HEK293 (cell line): Measurements from ENCODE around the gene MUC5B.

Experiments
- SALL2 ChIP-seq: fragments of 450-650 bp; formaldehyde crosslinking; IDR thresholded peaks from 2 replicates; pipeline ENCODE4 v1.5.0; 2017; ENCODE audit warnings: missing biosample characterization, mild to moderate bottlenecking, missing genetic modification characterization, borderline replicate concordance
- ZBTB48 ChIP-seq: fragments of 450-650 bp; formaldehyde crosslinking; IDR thresholded peaks from 2 replicates; pipeline ENCODE4 v1.5.1; 2016; ENCODE audit warnings: missing biosample characterization, missing genetic modification characterization
- ZNF654 ChIP-seq: fragments of 450-650 bp; formaldehyde crosslinking; IDR thresholded peaks from 2 replicates; pipeline ENCODE4 v1.5.1; 2016; ENCODE audit warnings: low read depth, missing biosample characterization, missing genetic modification characterization
- TF ChIP-seq, protein P1 (sequence below): fragments of 450-650 bp; formaldehyde crosslinking; IDR thresholded peaks from 2 replicates; pipeline ENCODE4 v1.5.1; 2016; ENCODE audit warnings: missing biosample characterization, missing genetic modification characterization
- TF ChIP-seq, protein P2 (sequence below): fragments of 450-650 bp; formaldehyde crosslinking; IDR thresholded peaks from 2 replicates; pipeline ENCODE4 v1.5.1; 2016; ENCODE audit warnings: missing biosample characterization, missing genetic modification characterization

DNA sequence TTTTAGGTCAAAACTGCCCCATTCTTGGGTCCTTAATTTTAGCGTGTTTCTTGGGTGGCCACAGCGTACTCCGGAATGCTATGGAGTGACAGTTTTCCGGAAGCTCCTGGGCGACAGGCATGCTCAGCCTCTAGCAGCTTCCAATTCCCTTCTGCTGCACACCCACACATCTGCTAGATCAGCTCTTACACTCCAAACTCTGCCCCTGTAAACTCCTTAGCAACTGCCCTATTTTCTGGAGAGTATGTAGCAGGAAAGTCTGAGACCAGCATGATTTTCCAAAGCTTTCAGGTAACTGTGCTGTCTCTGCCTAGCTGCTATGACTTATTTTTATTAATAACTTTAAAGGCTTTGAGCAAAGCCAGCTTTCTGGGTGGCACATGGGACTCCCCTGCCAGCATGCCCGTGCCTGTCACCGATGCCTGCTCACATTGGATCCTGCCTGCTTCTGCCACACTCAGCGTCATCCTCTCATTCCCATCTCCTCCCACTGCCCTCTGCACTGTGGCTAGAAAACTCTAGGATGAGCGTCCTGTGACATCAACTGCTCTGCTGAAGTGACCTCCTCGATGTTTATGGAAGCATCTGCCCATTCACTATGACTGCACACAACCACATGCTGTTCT lies 69.3 kb downstream of the MUC5B start:
- TF ChIP-seq SALL2 (tag by site-specific recombination) (no peak), ZNF654 (tag by site-specific recombination) (no peak), ZBTB48 (tag by site-specific recombination) (no peak)
- TF ChIP-seq, protein P1, sequence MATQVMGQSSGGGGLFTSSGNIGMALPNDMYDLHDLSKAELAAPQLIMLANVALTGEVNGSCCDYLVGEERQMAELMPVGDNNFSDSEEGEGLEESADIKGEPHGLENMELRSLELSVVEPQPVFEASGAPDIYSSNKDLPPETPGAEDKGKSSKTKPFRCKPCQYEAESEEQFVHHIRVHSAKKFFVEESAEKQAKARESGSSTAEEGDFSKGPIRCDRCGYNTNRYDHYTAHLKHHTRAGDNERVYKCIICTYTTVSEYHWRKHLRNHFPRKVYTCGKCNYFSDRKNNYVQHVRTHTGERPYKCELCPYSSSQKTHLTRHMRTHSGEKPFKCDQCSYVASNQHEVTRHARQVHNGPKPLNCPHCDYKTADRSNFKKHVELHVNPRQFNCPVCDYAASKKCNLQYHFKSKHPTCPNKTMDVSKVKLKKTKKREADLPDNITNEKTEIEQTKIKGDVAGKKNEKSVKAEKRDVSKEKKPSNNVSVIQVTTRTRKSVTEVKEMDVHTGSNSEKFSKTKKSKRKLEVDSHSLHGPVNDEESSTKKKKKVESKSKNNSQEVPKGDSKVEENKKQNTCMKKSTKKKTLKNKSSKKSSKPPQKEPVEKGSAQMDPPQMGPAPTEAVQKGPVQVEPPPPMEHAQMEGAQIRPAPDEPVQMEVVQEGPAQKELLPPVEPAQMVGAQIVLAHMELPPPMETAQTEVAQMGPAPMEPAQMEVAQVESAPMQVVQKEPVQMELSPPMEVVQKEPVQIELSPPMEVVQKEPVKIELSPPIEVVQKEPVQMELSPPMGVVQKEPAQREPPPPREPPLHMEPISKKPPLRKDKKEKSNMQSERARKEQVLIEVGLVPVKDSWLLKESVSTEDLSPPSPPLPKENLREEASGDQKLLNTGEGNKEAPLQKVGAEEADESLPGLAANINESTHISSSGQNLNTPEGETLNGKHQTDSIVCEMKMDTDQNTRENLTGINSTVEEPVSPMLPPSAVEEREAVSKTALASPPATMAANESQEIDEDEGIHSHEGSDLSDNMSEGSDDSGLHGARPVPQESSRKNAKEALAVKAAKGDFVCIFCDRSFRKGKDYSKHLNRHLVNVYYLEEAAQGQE (tag by site-specific recombination): no peak
- TF ChIP-seq, protein P2, sequence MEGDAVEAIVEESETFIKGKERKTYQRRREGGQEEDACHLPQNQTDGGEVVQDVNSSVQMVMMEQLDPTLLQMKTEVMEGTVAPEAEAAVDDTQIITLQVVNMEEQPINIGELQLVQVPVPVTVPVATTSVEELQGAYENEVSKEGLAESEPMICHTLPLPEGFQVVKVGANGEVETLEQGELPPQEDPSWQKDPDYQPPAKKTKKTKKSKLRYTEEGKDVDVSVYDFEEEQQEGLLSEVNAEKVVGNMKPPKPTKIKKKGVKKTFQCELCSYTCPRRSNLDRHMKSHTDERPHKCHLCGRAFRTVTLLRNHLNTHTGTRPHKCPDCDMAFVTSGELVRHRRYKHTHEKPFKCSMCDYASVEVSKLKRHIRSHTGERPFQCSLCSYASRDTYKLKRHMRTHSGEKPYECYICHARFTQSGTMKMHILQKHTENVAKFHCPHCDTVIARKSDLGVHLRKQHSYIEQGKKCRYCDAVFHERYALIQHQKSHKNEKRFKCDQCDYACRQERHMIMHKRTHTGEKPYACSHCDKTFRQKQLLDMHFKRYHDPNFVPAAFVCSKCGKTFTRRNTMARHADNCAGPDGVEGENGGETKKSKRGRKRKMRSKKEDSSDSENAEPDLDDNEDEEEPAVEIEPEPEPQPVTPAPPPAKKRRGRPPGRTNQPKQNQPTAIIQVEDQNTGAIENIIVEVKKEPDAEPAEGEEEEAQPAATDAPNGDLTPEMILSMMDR (tag by site-specific recombination): no peak
